GM18511 (cell line): Measurements from ENCODE around the gene MAPK1.
"Not testable (repeated sequence)": the region's sequence is repeated elsewhere in the genome, so short reads cannot be mapped to it uniquely, and the experiment has no call there.

Experiments
- ATAC-seq: cut with Tn5 transposase; IDR thresholded peaks from one replicate; pipeline ENCODE4 v1.9.1; 2021; ENCODE audit warnings: mild to moderate bottlenecking, moderate library complexity; ENCODE audit not compliant: unreplicated experiment

The MAPK1 gene

GRCh38 chr22:21867528-21868266 lies at the start of gene MAPK1:
Gene MAPK1 (minus strand): TSS chr22:21867645. CDS start chr22:21867440, 205 bp downstream.
- peak; percentile 88 for ATAC-seq

DNA sequence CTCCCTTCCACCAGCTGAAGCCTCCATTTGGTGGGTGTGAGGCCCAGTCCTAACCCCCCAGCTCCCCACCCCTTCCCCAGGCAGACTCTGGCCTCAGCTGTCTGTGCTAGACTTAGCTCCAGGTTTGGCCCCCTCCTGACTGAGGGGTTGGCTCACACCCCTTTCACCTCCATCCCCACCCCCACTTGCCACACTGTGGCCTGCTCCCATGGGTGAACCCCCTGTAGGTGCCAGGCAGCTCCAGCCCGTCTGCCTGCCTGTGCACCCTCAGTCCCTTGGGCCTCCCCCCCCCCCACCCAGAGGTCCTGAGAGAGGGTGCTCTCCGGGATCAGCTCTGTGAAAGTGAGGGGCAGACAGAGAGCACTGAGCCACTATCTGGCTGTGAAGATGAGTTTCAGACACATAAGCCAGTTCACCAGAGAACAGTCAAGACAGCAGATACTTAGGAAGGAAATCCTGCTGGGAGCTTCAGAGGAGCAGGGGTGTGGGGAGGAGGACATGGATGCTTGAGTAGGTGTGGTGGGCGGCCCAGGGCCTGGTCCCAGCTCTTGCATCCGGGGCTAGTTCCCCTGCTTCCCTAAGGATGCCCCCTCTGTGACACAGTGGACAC lies 49.0 kb upstream of the MAPK1 start:
- ATAC-seq: no peak

GRCh38 chr22:21915624-21916308 lies 48.3 kb upstream of the MAPK1 start:
- ATAC-seq: no peak

GRCh38 chr22:21914033-21914642 lies 46.7 kb upstream of the MAPK1 start:
- not testable (repeated sequence) for ATAC-seq

- not testable (repeated sequence) for ATAC-seq
These were observed 42.9 kb upstream of the MAPK1 start for GRCh38 chr22:21910367-21910766.

- no peak for ATAC-seq
These were observed 42.4 kb upstream of the MAPK1 start for GRCh38 chr22:21909871-21910270.

GRCh38 chr22:21907638-21908522 lies 40.4 kb upstream of the MAPK1 start:
- ATAC-seq: no peak

DNA sequence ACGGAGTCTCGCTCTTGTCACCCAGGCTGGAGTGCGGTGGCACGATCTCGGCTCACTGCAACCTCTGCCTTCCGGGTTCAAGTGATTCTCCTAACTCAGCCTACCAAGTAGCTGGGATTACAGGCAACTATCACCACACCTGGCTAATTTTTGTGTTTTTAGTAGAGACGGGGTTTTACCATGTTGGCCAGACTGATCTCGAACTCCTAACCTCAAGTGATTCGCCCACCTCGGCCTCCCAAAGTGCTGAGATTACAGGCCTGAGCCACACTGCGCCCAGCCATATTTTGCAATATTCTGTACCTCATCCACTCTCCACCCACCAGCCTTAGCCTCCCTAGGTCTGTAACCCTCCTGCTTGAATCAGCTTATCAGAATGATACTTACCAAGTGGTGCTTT lies 37.8 kb upstream of the MAPK1 start:
- not testable (repeated sequence) for ATAC-seq

DNA sequence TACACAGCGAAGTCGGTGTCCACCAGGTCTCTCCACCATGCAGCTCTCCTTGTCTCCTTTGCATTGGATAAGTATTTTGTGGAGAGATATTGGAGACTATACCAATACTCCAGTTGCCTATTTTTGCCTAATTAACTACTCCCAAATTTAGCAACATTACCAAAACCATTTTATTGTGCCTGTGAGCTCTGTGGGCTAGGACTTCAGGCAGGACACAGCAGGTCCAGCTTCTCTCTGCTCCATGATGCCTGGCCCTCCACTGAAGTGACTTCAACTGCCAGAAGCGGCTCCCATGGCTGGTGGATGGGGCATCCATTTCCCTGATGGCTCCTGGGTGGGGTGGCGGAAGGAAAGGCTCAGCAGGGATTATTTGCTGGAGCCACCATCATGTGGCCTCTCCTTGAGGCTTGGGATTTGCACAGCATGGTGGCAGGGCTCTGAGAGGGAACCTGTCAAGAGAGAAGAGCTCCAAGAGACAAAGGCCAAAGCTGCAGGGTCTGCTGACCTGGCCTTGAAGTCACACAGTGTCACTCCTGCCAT lies 36.9 kb upstream of the MAPK1 start:
- ATAC-seq: no peak

GRCh38 chr22:21903283-21903682 lies 35.8 kb upstream of the MAPK1 start:
- ATAC-seq: no peak

- ATAC-seq: peak; percentile 72
These were observed 35.0 kb upstream of the MAPK1 start for GRCh38 chr22:21902296-21903087.

DNA sequence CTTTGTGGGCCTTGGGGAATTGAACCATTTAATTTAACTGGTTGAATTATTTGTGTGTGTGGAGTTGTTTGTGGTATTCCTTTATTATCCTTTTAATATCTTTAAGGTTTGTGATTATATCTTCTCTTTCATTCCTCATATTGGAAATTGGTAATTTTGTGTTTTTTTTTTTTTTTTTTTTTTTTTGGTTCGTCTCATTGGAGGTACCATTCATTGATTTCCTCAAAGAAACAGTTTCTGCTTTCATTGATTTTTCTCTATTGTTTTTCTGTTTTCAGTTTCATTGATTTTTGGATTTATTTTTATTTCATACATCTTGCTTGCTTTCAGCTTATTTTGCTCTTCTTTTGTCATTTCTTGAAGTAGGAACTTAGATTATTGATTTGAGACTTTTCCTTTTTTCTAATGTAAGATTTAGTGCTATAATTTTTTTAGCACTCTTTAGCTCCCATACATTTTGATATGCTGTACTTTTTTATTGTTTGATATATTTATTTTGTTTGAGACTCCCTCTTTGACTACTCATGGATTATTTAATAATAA lies 31.0 kb upstream of the MAPK1 start:
- no peak for ATAC-seq

DNA sequence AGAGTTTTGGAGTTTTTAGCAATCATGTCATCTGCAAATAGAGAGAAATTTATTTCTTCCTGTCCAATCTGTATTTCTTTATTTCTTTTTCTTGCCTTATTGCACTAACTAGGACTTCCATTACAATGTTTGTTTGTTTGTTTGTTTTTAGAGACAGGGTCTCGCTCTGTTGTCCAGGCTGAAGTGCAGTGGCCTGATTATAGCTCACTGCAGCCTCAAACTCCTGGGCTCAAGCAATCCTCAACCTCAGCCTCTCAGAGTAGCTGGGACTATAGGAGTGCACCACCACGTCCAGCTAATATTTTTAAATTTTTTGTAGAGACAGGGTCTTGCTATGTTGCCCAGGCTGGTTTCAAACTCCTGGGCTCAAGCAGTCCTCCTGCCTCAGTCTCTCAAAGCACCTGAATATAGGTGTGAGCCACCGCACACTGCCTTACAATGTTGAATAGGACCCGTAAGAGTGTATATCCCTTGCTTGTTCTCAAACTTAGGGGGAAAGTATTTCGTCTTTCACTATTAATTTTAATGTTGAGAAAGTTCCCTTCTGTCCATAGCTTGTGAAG lies 29.6 kb upstream of the MAPK1 start:
- ATAC-seq: no peak

- not testable (repeated sequence) for ATAC-seq
These were observed 28.8 kb upstream of the MAPK1 start for GRCh38 chr22:21896275-21896674.

DNA sequence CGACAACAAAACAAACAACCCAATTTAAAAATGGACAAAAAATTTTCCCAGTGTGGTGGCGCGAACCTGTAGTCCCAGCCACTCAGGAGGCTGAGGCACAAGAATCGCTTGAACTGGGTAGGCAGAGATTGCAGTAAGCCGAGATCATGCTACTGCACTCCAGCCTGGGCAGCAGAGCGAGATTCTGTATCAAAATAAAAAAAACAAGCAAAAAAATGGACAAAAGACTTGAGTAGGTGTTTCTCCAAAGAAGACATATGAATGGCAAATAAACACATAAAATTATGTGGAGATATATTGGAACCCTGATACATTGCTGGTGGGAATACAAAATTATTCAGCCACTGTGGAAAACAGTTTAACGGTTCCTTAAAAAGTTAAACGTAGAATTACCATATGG lies 27.4 kb upstream of the MAPK1 start:
- ATAC-seq: no peak

DNA sequence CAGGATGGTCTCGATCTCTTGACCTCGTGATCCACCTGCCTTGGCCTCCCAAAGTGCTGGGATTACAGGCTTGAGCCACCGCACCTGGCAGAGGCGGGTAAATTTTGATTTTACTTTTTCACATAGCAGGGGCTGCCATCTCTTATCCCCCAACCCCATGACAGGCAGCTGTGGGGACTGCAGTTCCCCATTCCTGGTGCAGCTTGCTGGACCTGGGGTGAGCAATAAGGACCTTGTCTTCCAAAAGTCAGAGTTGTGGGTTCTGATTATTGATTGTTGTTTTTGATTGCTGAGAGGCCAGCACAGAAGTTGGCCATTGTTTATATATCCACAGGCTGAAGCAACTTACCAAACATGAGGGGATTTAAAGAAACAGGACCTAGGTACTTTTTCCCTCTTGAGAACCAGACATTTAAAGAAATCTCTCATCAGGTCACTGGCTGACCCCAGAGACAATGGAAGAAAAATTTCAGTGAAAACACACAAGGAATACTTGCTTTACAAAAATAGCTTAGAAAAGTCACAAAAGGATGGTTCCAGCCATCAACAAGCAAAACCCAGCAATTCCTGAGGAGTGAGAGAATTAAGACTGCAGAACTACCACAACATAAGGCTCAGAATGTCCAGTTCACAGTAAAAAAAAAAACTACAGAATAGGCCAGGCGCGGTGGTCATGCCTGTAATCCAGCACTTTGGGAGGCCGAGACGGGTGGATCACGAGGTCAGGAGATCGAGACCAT lies 22.0 kb upstream of the MAPK1 start:
- no peak for ATAC-seq

GRCh38 chr22:21887841-21888240 lies 20.4 kb upstream of the MAPK1 start:
- ATAC-seq: no peak

DNA sequence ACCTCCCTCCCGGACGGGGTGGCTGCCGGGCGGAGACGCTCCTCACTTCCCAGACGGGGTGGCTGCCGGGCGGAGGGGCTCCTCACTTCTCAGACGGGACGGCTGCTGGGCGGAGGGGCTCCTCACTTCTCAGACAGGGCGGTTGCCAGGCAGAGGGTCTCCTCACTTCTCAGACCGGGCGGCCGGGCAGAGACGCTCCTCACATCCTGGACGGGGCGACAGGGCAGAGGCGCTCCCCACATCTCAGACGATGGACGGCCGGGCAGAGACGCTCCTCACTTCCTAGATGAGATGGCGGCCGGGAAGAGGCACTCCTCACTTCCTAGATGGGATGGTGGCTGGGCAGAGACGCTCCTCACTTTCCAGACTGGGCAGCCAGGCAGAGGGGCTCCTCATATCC lies 16.5 kb upstream of the MAPK1 start:
- ATAC-seq: not testable (repeated sequence)
